GM10248 (cell line): ENCODE data around the gene LSM2.

Source experiments
- CTCF ChIA-PET: fragments of 300-600 bp; sonication (Branson Sonifier 250); formaldehyde crosslinking; extraction: SDS; loops from one replicate; lab custom pipeline; 2021; ENCODE audit warnings: antibody characterized with exemption; lab: Yijun Ruan, JAX
- POLR2A ChIA-PET: fragments of 350-650 bp; sonication (Branson Sonifier 250); formaldehyde crosslinking; extraction: SDS; loops from one replicate; lab custom pipeline; 2020; ENCODE audit warnings: antibody characterized with exemption; lab: Yijun Ruan, JAX
- DNase-seq: peaks from one replicate; pipeline ENCODE4 v3.0.0; 2012; ENCODE audit errors: extremely low spot score
- TF ChIP-seq, protein P1 (sequence below): IDR thresholded peaks from 2 replicates; pipeline ENCODE4 v1.5.1; 2012; ENCODE audit warnings: mild to moderate bottlenecking, low read depth; ENCODE audit errors: extremely low read depth, missing control alignments, control extremely low read depth

The LSM2 gene

DNA sequence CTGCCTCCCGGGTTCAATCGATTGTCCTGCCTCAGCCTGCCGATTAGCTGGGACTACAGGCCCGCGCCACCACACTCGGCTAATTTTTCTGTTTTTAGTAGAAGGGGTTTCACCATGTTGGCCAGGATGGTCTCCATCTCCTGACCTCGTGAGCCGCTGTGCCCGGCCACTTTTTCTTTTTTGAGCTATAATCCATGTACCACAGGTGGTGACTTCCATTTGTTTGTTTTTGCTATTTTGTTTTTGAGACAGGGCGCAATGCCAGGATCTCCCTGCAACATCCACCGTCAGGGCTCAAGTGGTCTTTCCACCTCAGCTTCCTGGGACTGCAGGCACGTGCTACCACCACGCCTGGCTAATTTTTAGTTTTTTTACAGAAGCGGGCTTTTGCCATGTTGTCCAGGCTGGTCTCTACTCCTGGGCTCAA lies 29.3 kb upstream of the LSM2 start:
- CTCF ChIA-PET = interaction anchor here (1.4 to 1.5 kb wide), 2 partner anchors 10 to 53 kb away, joined by 3 read pairs; no protein-coding TSS in a partner anchor
- no peak for DNase-seq
- POLR2A ChIA-PET = interaction anchor here (0.6 to 3.9 kb wide), 11 partner anchors 9 to 360 kb away, joined by 3 to 30 read pairs (median 7); partner anchors contain the start of genes ABHD16A, HSPA1A, HSPA1B and HSPA1L
- TF ChIP-seq, protein P1, sequence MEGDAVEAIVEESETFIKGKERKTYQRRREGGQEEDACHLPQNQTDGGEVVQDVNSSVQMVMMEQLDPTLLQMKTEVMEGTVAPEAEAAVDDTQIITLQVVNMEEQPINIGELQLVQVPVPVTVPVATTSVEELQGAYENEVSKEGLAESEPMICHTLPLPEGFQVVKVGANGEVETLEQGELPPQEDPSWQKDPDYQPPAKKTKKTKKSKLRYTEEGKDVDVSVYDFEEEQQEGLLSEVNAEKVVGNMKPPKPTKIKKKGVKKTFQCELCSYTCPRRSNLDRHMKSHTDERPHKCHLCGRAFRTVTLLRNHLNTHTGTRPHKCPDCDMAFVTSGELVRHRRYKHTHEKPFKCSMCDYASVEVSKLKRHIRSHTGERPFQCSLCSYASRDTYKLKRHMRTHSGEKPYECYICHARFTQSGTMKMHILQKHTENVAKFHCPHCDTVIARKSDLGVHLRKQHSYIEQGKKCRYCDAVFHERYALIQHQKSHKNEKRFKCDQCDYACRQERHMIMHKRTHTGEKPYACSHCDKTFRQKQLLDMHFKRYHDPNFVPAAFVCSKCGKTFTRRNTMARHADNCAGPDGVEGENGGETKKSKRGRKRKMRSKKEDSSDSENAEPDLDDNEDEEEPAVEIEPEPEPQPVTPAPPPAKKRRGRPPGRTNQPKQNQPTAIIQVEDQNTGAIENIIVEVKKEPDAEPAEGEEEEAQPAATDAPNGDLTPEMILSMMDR = no peak

DNA sequence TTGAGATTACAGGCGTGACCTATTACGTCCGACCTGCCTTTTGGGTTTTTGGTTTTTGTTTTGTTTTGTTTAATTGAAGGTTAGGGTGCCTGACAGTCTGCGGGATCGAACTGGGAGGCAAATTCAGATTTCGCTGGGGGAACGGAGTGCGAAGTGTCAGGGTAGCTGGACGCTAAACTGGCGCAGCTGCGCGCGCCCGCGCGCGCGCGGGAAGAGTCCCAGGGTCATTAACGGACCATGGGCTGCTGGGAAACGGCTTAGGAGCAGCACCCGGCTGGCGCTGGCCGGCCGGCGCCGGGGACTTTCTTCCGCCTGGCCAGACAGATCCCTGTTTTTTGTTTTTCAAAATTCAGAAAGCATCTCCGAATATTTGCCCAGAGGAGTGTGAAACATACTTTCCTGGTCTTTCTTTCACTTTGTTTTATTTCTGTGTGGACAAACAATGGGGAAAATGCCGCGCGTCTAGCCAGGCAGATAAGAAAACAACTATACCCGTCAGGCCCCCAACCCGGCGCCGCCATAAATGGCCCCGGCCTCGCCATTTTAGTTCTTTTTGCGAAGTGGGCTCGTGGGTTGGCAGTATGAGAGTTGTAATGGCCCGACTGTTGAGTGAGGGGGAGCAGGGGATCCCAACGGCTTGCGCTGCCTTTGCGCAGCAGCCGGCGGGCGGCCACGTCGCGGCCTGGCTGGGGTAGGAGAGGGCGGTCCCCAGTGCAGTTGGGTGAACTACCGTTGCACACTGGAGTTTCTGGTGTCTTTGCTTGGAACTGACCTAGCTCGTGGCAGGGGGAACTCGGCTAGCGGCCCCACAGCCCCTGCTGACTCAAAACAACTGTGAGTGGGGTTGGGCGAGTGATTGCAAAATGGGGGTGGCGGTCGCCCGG lies 27.8 kb upstream of the LSM2 start:
- CTCF ChIA-PET = no interaction called here
- peak; percentile 86 for DNase-seq
- POLR2A ChIA-PET = interaction anchor here (0.6 to 3.7 kb wide), 8 partner anchors 17 to 131 kb away, joined by 3 to 30 read pairs (median 4); partner anchors contain the start of genes ABHD16A, HSPA1A, HSPA1L and NEU1
- TF ChIP-seq, protein P1 = no peak

DNA sequence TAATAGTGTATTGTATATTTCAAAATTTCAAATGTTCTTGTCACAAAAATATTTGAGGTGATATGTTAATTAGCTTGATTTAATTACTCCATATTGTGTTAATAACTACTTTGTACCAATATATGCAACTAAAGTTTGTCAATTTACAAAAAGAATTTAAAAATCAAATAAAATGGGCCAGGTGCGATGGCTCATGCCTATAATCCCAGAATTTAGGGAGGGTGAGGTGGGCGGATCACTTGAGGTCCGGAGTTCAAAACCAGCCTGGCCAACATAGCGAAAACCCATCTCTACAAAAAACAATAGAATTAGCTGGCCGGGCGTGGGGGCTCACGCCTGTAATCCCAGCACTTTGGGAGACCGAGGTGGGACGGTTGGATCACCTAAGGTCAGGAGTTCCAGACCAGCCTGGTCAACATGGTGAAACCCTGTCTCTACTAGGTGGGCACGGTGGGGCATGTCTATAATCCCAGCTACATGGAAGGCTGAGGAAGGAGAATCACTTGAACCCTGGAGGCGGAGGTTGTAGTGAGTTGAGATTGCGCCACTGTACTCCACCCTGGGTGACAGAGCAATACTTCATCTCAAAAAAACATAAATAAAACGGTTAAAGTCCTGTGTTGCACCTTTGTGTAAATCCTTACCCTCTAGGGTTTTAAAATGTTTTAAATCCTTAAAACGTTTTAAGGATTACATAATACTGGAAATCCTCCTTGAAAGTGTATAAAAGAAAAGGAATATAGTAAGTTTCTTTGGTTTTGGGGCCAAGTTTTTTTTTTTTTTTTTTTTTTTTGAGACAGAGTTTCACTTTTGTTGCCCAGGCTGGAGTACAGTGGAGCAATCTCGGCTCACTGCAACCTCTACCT lies 24.8 kb upstream of the LSM2 start:
- CTCF ChIA-PET = interaction anchor here (0.6 to 2.0 kb wide), 8 partner anchors 23 to 337 kb away, joined by 3 to 7 read pairs (median 4); partner anchors contain the start of genes LSM2, LY6G5C and VARS1
- DNase-seq = no peak
- POLR2A ChIA-PET = interaction anchor here (0.6 to 2.1 kb wide), 5 partner anchors 17 to 168 kb away, joined by 3 to 14 read pairs (median 3); partner anchors contain the start of genes DXO, HSPA1A, HSPA1L and NEU1

DNA sequence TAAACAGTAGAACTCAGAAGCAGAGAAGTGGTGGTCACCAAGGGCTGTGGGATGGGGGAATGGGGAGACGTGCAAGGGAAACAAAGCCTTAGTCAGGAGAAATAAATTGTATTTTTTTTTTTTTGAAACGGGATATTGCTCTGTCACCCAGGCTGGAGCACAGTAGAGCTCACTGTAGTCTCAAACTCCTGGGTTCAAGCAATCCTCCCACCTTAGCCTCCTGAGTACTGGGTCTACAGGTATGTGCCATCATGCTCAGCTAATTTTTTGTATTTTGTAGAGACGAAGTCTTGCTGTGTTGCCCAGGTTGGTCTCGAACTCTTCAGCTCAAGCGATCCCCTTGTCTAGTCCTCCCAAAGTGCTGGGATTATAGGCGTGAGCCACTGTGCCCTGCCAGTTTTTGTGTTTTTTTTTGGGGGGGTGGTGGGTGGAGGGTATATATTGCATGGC lies 24.1 kb upstream of the LSM2 start:
- TF ChIP-seq, protein P1 = no peak
- CTCF ChIA-PET = interaction anchor here (0.6 to 2.0 kb wide), 20 partner anchors 8 to 336 kb away, joined by 3 to 7 read pairs (median 4); partner anchors contain the start of genes ABHD16A, ATP6V1G2, DDX39B and LSM2
- DNase-seq = no peak
- POLR2A ChIA-PET = interaction anchor here (0.6 to 2.1 kb wide), 9 partner anchors 16 to 299 kb away, joined by 3 to 14 read pairs (median 6); partner anchors contain the start of genes DXO, HSPA1A, HSPA1L and LY6G6C

More for the DNA sequence above, 24.8 kb upstream of the LSM2 start:
- TF ChIP-seq, protein P1 = no peak

DNA sequence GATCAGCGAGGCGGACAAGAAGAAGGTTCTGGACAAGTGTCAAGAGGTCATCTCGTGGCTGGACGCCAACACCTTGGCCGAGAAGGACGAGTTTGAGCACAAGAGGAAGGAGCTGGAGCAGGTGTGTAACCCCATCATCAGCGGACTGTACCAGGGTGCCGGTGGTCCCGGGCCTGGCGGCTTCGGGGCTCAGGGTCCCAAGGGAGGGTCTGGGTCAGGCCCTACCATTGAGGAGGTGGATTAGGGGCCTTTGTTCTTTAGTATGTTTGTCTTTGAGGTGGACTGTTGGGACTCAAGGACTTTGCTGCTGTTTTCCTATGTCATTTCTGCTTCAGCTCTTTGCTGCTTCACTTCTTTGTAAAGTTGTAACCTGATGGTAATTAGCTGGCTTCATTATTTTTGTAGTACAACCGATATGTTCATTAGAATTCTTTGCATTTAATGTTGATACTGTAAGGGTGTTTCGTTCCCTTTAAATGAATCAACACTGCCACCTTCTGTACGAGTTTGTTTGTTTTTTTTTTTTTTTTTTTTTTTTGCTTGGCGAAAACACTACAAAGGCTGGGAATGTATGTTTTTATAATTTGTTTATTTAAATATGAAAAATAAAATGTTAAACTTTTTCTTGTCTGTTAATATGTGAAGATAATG lies 23.0 kb upstream of the LSM2 start:
- peak; percentile 32 for DNase-seq
- CTCF ChIA-PET = interaction anchor here (0.7 to 2.0 kb wide), 25 partner anchors 9 to 288 kb away, joined by 3 to 7 read pairs (median 4); partner anchors contain the start of genes ABHD16A, ATP6V1G2, DDX39B and HSPA1A
- POLR2A ChIA-PET = interaction anchor here (0.5 to 2.1 kb wide), 7 partner anchors 9 to 559 kb away, joined by 3 to 14 read pairs (median 6); partner anchors contain the start of genes HSPA1A, HSPA1L and MSH5
- TF ChIP-seq, protein P1 = peak; percentile 25
